ENCODE measurements around the gene CCIN. TPM values are rescaled to one million over a fixed set of nuclear protein-coding genes. Genes with fewer than 3 reads are reported as not detected.

Gene CCIN
- total RNA-seq, 1 experiment from 2014 or later: 0.13 TPM

DNA sequence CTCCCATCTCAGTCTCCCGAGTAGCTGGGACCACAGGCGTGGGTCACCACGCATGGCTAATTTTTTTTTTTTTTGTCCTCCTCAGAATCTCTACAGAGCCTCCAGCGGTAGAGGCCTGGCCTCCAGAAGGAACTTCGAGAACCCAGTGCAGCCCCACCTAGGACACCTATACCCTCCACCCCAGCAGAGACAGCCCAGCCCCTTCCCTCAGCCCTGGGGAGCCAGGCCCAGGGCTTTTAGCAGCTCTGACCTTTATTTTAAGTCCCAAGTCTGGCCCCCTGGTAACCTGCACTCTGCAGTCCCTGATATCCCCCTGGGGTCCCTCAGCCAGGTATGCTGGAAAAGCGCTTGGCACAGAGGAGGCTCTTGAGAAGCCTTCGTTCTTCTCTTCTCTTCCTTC lies 27.4 kb upstream of the CCIN start:
- DNase-seq (ENCODE audit: low read depth, low spot score): no peak
- no peak for ATAC-seq
- in situ Hi-C loops (cut with HindIII; ENCODE audit: low pct_unique_long_range_greater_than_20kb, low sequenced_read_pairs) (no loop called here), intact Hi-C loops (cut with micrococcal nuclease; ENCODE audit: unreplicated experiment) (no loop called here)
- H3K27ac ChIP-seq (ENCODE audit: low read length): no peak overlapping the region
- CTCF ChIA-PET: no interaction called here
- BruUV-seq (replicated peaks): no TSS peak
- H3K4me1 ChIP-seq (ENCODE audit: control insufficient read depth, insufficient read depth, low read length): peaks cover 6% of the 10 kb centered on the region
- no peaks in the 10 kb centered on the region for H3K9me3 ChIP-seq (ENCODE audit: control insufficient read depth, insufficient read depth, low read depth, low read length)
- no peak for TF ChIP-seq TCF7L2 (IDR thresholded peaks at IDR 0.05; ENCODE audit: low read depth, low read length)
- no peak for TF ChIP-seq SIN3A (IDR thresholded peaks at IDR 0.05; ENCODE audit: borderline replicate concordance, insufficient read depth, low read depth, low read length)
- no peak for TF ChIP-seq POLR2AphosphoS5 (IDR thresholded peaks at IDR 0.05; ENCODE audit: low read depth, low read length)
- TF ChIP-seq, protein P1, sequence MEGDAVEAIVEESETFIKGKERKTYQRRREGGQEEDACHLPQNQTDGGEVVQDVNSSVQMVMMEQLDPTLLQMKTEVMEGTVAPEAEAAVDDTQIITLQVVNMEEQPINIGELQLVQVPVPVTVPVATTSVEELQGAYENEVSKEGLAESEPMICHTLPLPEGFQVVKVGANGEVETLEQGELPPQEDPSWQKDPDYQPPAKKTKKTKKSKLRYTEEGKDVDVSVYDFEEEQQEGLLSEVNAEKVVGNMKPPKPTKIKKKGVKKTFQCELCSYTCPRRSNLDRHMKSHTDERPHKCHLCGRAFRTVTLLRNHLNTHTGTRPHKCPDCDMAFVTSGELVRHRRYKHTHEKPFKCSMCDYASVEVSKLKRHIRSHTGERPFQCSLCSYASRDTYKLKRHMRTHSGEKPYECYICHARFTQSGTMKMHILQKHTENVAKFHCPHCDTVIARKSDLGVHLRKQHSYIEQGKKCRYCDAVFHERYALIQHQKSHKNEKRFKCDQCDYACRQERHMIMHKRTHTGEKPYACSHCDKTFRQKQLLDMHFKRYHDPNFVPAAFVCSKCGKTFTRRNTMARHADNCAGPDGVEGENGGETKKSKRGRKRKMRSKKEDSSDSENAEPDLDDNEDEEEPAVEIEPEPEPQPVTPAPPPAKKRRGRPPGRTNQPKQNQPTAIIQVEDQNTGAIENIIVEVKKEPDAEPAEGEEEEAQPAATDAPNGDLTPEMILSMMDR (IDR thresholded peaks at IDR 0.05): no peak
- TF ChIP-seq, protein P2, sequence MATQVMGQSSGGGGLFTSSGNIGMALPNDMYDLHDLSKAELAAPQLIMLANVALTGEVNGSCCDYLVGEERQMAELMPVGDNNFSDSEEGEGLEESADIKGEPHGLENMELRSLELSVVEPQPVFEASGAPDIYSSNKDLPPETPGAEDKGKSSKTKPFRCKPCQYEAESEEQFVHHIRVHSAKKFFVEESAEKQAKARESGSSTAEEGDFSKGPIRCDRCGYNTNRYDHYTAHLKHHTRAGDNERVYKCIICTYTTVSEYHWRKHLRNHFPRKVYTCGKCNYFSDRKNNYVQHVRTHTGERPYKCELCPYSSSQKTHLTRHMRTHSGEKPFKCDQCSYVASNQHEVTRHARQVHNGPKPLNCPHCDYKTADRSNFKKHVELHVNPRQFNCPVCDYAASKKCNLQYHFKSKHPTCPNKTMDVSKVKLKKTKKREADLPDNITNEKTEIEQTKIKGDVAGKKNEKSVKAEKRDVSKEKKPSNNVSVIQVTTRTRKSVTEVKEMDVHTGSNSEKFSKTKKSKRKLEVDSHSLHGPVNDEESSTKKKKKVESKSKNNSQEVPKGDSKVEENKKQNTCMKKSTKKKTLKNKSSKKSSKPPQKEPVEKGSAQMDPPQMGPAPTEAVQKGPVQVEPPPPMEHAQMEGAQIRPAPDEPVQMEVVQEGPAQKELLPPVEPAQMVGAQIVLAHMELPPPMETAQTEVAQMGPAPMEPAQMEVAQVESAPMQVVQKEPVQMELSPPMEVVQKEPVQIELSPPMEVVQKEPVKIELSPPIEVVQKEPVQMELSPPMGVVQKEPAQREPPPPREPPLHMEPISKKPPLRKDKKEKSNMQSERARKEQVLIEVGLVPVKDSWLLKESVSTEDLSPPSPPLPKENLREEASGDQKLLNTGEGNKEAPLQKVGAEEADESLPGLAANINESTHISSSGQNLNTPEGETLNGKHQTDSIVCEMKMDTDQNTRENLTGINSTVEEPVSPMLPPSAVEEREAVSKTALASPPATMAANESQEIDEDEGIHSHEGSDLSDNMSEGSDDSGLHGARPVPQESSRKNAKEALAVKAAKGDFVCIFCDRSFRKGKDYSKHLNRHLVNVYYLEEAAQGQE (IDR thresholded peaks at IDR 0.05; ENCODE audit: insufficient read depth in 1 of 2, low read depth in 2 of 2, low read length in 1 of 2): no peak
- peaks cover 5% of the 10 kb centered on the region for H3K27me3 ChIP-seq (ENCODE audit: control insufficient read depth, insufficient read depth, low read length)
- POLR2A ChIA-PET: interaction anchor here (0.6 kb wide), 1 partner anchor 68 kb away, joined by 4 read pairs; no protein-coding TSS in a partner anchor
- no peaks in the 10 kb centered on the region for H3K36me3 ChIP-seq (ENCODE audit: control insufficient read depth, insufficient read depth, low read length)
- no peak overlapping the region for H3K4me3 ChIP-seq (ENCODE audit: low read depth in 2 of 2, low read length in 2 of 2)

DNA sequence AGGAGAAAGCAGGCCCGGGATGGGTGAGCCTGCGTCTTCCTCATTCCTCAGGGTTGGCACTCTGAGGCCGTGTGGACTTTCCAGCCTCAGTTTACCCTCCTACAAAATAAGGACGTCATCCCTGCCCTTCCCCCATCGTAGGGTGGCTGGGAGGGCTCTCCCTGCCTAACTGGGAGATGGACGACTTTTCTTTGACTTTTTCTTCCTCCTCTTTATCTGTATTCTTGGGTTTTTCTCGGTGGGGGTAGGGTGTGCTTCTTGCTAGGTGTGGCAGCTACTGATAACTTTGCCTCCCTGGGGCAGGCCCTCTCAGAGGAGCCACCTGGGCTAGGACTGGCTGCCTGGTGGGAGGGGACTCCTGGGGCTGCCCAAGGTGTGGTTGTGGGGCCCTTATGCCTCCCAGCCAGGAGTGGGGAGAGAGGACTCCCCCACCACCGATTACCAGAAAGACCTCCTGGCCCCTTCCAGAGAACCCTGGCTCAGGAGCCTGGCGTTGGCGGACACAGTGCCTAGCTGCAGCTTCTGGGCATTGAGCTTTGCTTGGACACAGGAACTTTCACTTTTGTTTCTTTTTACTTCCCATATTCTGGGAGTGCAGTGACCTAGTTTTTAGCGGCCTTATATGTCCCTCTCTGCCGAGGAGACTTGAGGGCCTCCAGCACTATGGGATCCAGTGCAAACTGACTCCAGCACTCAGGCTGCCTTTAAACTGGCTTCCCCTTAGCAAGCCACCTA lies 26.5 kb upstream of the CCIN start:
- CTCF ChIA-PET: interaction anchor here (1.8 kb wide), 1 partner anchor 24 kb away, joined by 5 read pairs; no protein-coding TSS in a partner anchor

More for the DNA sequence above, 26.5 kb upstream of the CCIN start:
- Histone ChIP-seq H3K27ac (ENCODE audit: low read length) (0 out of 2 replicates have a peak overlapping the region, but pooled peaks have one; percentile 9), H3K4me3 (ENCODE audit: low read depth in 2 of 2, low read length in 2 of 2) (no peak overlapping the region), H3K4me1 (ENCODE audit: control insufficient read depth, insufficient read depth, low read length) (no peaks in the 10 kb centered on the region), H3K27me3 (ENCODE audit: control insufficient read depth, insufficient read depth, low read length) (no peaks in the 10 kb centered on the region; the same call in 1 of the 2 replicates), H3K9me3 (ENCODE audit: control insufficient read depth, insufficient read depth, low read depth, low read length) (no peaks in the 10 kb centered on the region), H3K36me3 (ENCODE audit: control insufficient read depth, insufficient read depth, low read length) (no peaks in the 10 kb centered on the region)
- no peak for TF ChIP-seq TCF7L2 (IDR thresholded peaks at IDR 0.05; ENCODE audit: low read depth, low read length)
- TF ChIP-seq POLR2AphosphoS5 (IDR thresholded peaks at IDR 0.05; ENCODE audit: low read depth, low read length): no peak
- TF ChIP-seq, protein P1 (IDR thresholded peaks at IDR 0.05): no peak
- no peak for TF ChIP-seq SIN3A (IDR thresholded peaks at IDR 0.05; ENCODE audit: borderline replicate concordance, insufficient read depth, low read depth, low read length)
- TF ChIP-seq, protein P2 (IDR thresholded peaks at IDR 0.05; ENCODE audit: insufficient read depth in 1 of 2, low read depth in 2 of 2, low read length in 1 of 2): no peak
- ATAC-seq (peak; percentile 26; the same call in 1 of the 2 replicates), DNase-seq (ENCODE audit: low read depth, low spot score) (no peak)
- intact Hi-C loops (cut with micrococcal nuclease; ENCODE audit: unreplicated experiment) (no loop called here), in situ Hi-C loops (cut with HindIII; ENCODE audit: low pct_unique_long_range_greater_than_20kb, low sequenced_read_pairs) (no loop called here)
- BruUV-seq (replicated peaks): no TSS peak
- POLR2A ChIA-PET: no interaction called here

All from Panc1 (cell line).